NCI-H1436 (cell line): ENCODE results near the gene NDUFB10.
A peak's percentile ranks its signal among the peaks of the same experiment; 100 is the strongest.

Experiments
- DNase-seq: peaks from one replicate; lab custom pipeline; 2025; lab: John Stamatoyannopoulos, UW

The NDUFB10 gene

GRCh38 chr16:1971796-1972489 lies 12.6 kb downstream of the NDUFB10 start, which contains the start of gene TBL3:
Gene TBL3 (plus strand): TSS chr16:1972053. CDS start chr16:1972165, 112 bp downstream.
- DNase-seq = peak; percentile 86

- DNase-seq = no peak
Observed at GRCh38 chr16:1972490-1972877, 13.1 kb downstream of the NDUFB10 start.

- no peak for DNase-seq
Observed at GRCh38 chr16:1973461-1974156, 14.3 kb downstream of the NDUFB10 start.

- no peak for DNase-seq
Observed at GRCh38 chr16:1974157-1975070, 15.1 kb downstream of the NDUFB10 start.

GRCh38 chr16:1975432-1976215 lies 16.3 kb downstream of the NDUFB10 start:
- DNase-seq = no peak

- DNase-seq = no peak
Observed at GRCh38 chr16:1976216-1976520, 16.8 kb downstream of the NDUFB10 start.

GRCh38 chr16:1976951-1977874 lies 17.9 kb downstream of the NDUFB10 start:
- no peak for DNase-seq

- no peak for DNase-seq
Observed at GRCh38 chr16:1977875-1978268, 18.5 kb downstream of the NDUFB10 start.

GRCh38 chr16:1978476-1979120 lies 19.3 kb downstream of the NDUFB10 start:
- DNase-seq = no peak

- peak; percentile 25 for DNase-seq
Observed at GRCh38 chr16:1979271-1980029, 20.1 kb downstream of the NDUFB10 start.

GRCh38 chr16:1980030-1980769 lies 20.9 kb downstream of the NDUFB10 start:
- no peak for DNase-seq

- no peak for DNase-seq
Observed at GRCh38 chr16:1980770-1981087, 21.4 kb downstream of the NDUFB10 start.

- no peak for DNase-seq
Observed at GRCh38 chr16:1981398-1981836, 22.1 kb downstream of the NDUFB10 start, which contains the start of gene NOXO1. Gene NOXO1 (minus strand): TSS chr16:1981469. CDS start chr16:1981179, 290 bp downstream.

GRCh38 chr16:1982013-1982433 lies 22.7 kb downstream of the NDUFB10 start:
- no peak for DNase-seq

GRCh38 chr16:1982991-1983543 lies 23.7 kb downstream of the NDUFB10 start:
- no peak for DNase-seq

GRCh38 chr16:1983544-1984346 lies 24.4 kb downstream of the NDUFB10 start, which contains the start of gene GFER:
Gene GFER (plus strand): TSS chr16:1984193. CDS start chr16:1984219, 26 bp downstream.
- DNase-seq = peak; percentile 73
